Fibroblast of mammary gland (primary cell): ENCODE results near the gene MUC2.

Experiments used
- DNase-seq: peaks from one replicate; pipeline ENCODE4 v3.0.0-alpha.2; 2010; ENCODE audit warnings: low read depth
- H3K4me3 ChIP-seq: 2 replicates; pipeline ENCODE4 v1.5.1; 2011; ENCODE audit warnings: low read depth, mild to moderate bottlenecking, low read length, moderate library complexity; ENCODE audit not compliant: control insufficient read depth
- CTCF ChIP-seq: conservative IDR thresholded peaks from 2 replicates; pipeline ENCODE4 v1.5.1; 2011; ENCODE audit warnings: low read depth, low read length, inconsistent platforms; ENCODE audit not compliant: control insufficient read depth, insufficient read depth

Gene MUC2

GRCh38 chr11:1073851-1074243 is 827 bp upstream of the MUC2 start:
- TF ChIP-seq CTCF: no peak
- no peak overlapping the region for H3K4me3 ChIP-seq
- DNase-seq: no peak

- no peak overlapping the region for H3K4me3 ChIP-seq
- no peak for DNase-seq
- no peak for TF ChIP-seq CTCF
Measured at GRCh38 chr11:1075341-1075911, 752 bp downstream of the MUC2 start.

GRCh38 chr11:1076061-1076665 is 1.5 kb downstream of the MUC2 start:
- H3K4me3 ChIP-seq: no peak overlapping the region
- DNase-seq: no peak
- no peak for TF ChIP-seq CTCF

- no peak for DNase-seq
- no peak overlapping the region for H3K4me3 ChIP-seq
- no peak for TF ChIP-seq CTCF
Measured at GRCh38 chr11:1077033-1077416, 2.4 kb downstream of the MUC2 start.

GRCh38 chr11:1077417-1078119 is 2.9 kb downstream of the MUC2 start:
- no peak for TF ChIP-seq CTCF
- no peak overlapping the region for H3K4me3 ChIP-seq
- no peak for DNase-seq

- no peak for DNase-seq
- TF ChIP-seq CTCF: no peak
- H3K4me3 ChIP-seq: no peak overlapping the region
Measured at GRCh38 chr11:1078191-1078601, 3.5 kb downstream of the MUC2 start.
